Right atrium auricular region (tissue), 2 donors: ENCODE data around the gene POSTN. TPM values are rescaled to one million over a fixed set of nuclear protein-coding genes. Genes with fewer than 3 reads are reported as not detected.
"Not testable (repeated sequence)": the region's sequence is repeated elsewhere in the genome, so short reads cannot be mapped to it uniquely, and the experiment has no call there.

Experiments
- DNase-seq: peaks from one replicate; pipeline ENCODE4 v3.0.0-alpha.2; 2019; ENCODE audit warnings: low spot score
- H3K27ac ChIP-seq, 2 donors: fragments of 200-600 bp; sonication (generic); 1 replicate in 1 of 2; 2 replicates in 1 of 2; pipeline ENCODE4 v1.5.1; 2016 to 2019
- H3K27me3 ChIP-seq, 2 donors: fragments of 200-600 bp; sonication (generic); one replicate each; pipeline versions ENCODE4 v1.5.1 to v1.6.0; 2017 to 2019
- H3K36me3 ChIP-seq: fragments of 200-600 bp; sonication (generic); one replicate; pipeline ENCODE4 v1.5.1; 2016
- H3K4me1 ChIP-seq, 2 donors: fragments of 200-600 bp; sonication (generic); one replicate each; pipeline versions ENCODE4 v1.5.1 to v1.6.0; 2017 to 2019
- H3K4me3 ChIP-seq, 2 donors: fragments of 200-600 bp; sonication (generic); 1 replicate in 1 of 2; 2 replicates in 1 of 2; pipeline ENCODE4 v1.5.1; 2017 to 2019; ENCODE audit warnings: mild to moderate bottlenecking in 1 of 2, moderate library complexity in 1 of 2
- H3K9me3 ChIP-seq, 2 donors: fragments of 200-600 bp; sonication (generic); one replicate each; pipeline ENCODE4 v1.5.1; 2019
- CTCF ChIP-seq, 2 donors: fragments of 200-600 bp; sonication (generic); IDR thresholded peaks; one replicate each; pipeline ENCODE4 v1.5.1; 2019; ENCODE audit warnings: antibody characterized with exemption in 2 of 2
- total RNA-seq, 2 donors: library from RNA; depleted of rRNA; stranded (reverse); fragments of >200 nt; gene quantifications; one replicate each; pipeline ENCODE4 v1.1.0, GENCODE V29; 2016

Gene POSTN
- total RNA-seq, 2 donors from 2014 or later: 81.2 to 108 TPM

- TF ChIP-seq CTCF (IDR thresholded peaks at IDR 0.05): no peak
- no peak overlapping the region for H3K27ac ChIP-seq
- peaks cover 0 to 5% of the 10 kb centered on the region in 2 donors for H3K4me1 ChIP-seq
- no peaks in the 10 kb centered on the region for H3K9me3 ChIP-seq
- H3K27me3 ChIP-seq: no peaks in the 10 kb centered on the region
- no peak overlapping the region for H3K4me3 ChIP-seq
- no peak for DNase-seq
- H3K36me3 ChIP-seq: no peaks in the 10 kb centered on the region
Observed at GRCh38 chr13:37595162-37595561, 3.4 kb downstream of the POSTN start.

- Histone ChIP-seq H3K27ac (no peak overlapping the region), H3K4me1 (peaks cover 0 to 5% of the 10 kb centered on the region in 2 donors), H3K36me3 (no peaks in the 10 kb centered on the region), H3K27me3 (no peaks in the 10 kb centered on the region), H3K4me3 (no peak overlapping the region), H3K9me3 (no peaks in the 10 kb centered on the region)
- TF ChIP-seq CTCF (IDR thresholded peaks at IDR 0.05): no peak
- DNase-seq: no peak
Observed at GRCh38 chr13:37594550-37594949, 4.0 kb downstream of the POSTN start.

- not testable (repeated sequence) for H3K9me3 ChIP-seq, H3K4me3 ChIP-seq, H3K36me3 ChIP-seq
Observed at GRCh38 chr13:37589381-37589780, 9.2 kb downstream of the POSTN start.

GRCh38 chr13:37587236-37587635 lies 11.3 kb downstream of the POSTN start:
- H3K9me3 ChIP-seq: no peaks in the 10 kb centered on the region
- no peak overlapping the region for H3K27ac ChIP-seq
- H3K36me3 ChIP-seq: no peaks in the 10 kb centered on the region
- no peak for DNase-seq
- no peak overlapping the region for H3K4me3 ChIP-seq
- TF ChIP-seq CTCF (IDR thresholded peaks at IDR 0.05): no peak
- no peaks in the 10 kb centered on the region for H3K4me1 ChIP-seq
- H3K27me3 ChIP-seq: no peaks in the 10 kb centered on the region

More at GRCh38 chr13:37589381-37589780, 9.2 kb downstream of the POSTN start:
- DNase-seq, H3K27ac ChIP-seq, H3K27me3 ChIP-seq, H3K4me1 ChIP-seq: not testable (repeated sequence)

- DNase-seq: no peak
- Histone ChIP-seq H3K9me3 (no peaks in the 10 kb centered on the region), H3K4me1 (no peaks in the 10 kb centered on the region), H3K4me3 (no peak overlapping the region), H3K27me3 (no peaks in the 10 kb centered on the region), H3K36me3 (no peaks in the 10 kb centered on the region), H3K27ac (no peak overlapping the region)
- TF ChIP-seq CTCF (IDR thresholded peaks at IDR 0.05): no peak
Observed at GRCh38 chr13:37586164-37586563, 12.4 kb downstream of the POSTN start.

- no peaks in the 10 kb centered on the region for H3K36me3 ChIP-seq
- H3K27me3 ChIP-seq: no peaks in the 10 kb centered on the region
- TF ChIP-seq CTCF (IDR thresholded peaks at IDR 0.05): no peak
- H3K4me3 ChIP-seq: no peak overlapping the region
- H3K27ac ChIP-seq: no peak overlapping the region
- no peak for DNase-seq
- no peaks in the 10 kb centered on the region for H3K4me1 ChIP-seq
- H3K9me3 ChIP-seq: no peaks in the 10 kb centered on the region
Observed at GRCh38 chr13:37585541-37585940, 13.0 kb downstream of the POSTN start.
